OCI-LY7 (cell line): ENCODE data around the gene FAHD2A. TPM values are rescaled to one million over a fixed set of nuclear protein-coding genes. Genes with fewer than 3 reads are reported as not detected.

Source experiments
- BruUV-seq: library from RNA; stranded (reverse); fragments of 400-500 nt; replicated peaks from 2 replicates; lab custom pipeline; 2021; lab: Mats Ljungman, UMichigan
- CTCF ChIA-PET: fragments of 300-600 bp; sonication (Branson Sonifier 250); formaldehyde crosslinking; loops from one replicate; lab custom pipeline; 2022; ENCODE audit warnings: antibody characterized with exemption; ENCODE audit not compliant: unreplicated experiment; lab: Charles Lee
- POLR2A ChIA-PET: fragments of 300-600 bp; sonication (Branson Sonifier 250); formaldehyde crosslinking; loops from one replicate; lab custom pipeline; 2022; ENCODE audit warnings: antibody characterized with exemption; lab: Charles Lee
- DNase-seq: peaks from one replicate; pipeline ENCODE4 v3.0.0-alpha.2; 2015; ENCODE audit warnings: low spot score
- H2AFZ ChIP-seq: fragments of 200-600 bp; sonication (generic), shearing (Covaris generic); 2 replicates; pipeline ENCODE4 v1.6.1; 2014; ENCODE audit warnings: mild to moderate bottlenecking, antibody characterized with exemption, low read length, moderate library complexity
- H3K27ac ChIP-seq: fragments of 200-600 bp; sonication (generic); 2 replicates; pipeline ENCODE4 v1.5.1; 2014; ENCODE audit warnings: mixed run types, low read depth, mild to moderate bottlenecking, moderate library complexity, low read length, inconsistent platforms; ENCODE audit not compliant: poor library complexity, severe bottlenecking
- H3K36me3 ChIP-seq: fragments of 200-600 bp; sonication (generic); 2 replicates; pipeline ENCODE4 v1.6.1; 2014; ENCODE audit warnings: mild to moderate bottlenecking, antibody characterized with exemption, low read length, moderate library complexity, mixed read lengths; ENCODE audit not compliant: insufficient read depth
- H3K4me1 ChIP-seq: fragments of 200-600 bp; sonication (generic); 2 replicates; pipeline ENCODE4 v1.5.1; 2014; ENCODE audit warnings: mild to moderate bottlenecking, low read length; ENCODE audit not compliant: insufficient read depth, poor library complexity, severe bottlenecking
- H3K4me2 ChIP-seq: fragments of 200-600 bp; sonication (generic); 2 replicates; pipeline ENCODE4 v1.6.1; 2014; ENCODE audit warnings: mild to moderate bottlenecking, low read length
- H3K4me3 ChIP-seq: fragments of 200-600 bp; sonication (generic); 2 replicates; pipeline ENCODE4 v1.5.1; 2014; ENCODE audit warnings: mild to moderate bottlenecking, low read depth, low read length; ENCODE audit not compliant: poor library complexity, severe bottlenecking
- H3K79me2 ChIP-seq: fragments of 200-600 bp; sonication (generic); 2 replicates; pipeline ENCODE4 v1.6.1; 2016; ENCODE audit warnings: low read depth, mild to moderate bottlenecking, low read length, moderate library complexity, mixed read lengths; ENCODE audit not compliant: insufficient read depth
- H3K9me2 ChIP-seq: fragments of 200-600 bp; sonication (generic); 2 replicates; pipeline ENCODE4 v1.6.1; 2016; ENCODE audit warnings: mild to moderate bottlenecking, low read length, mixed read lengths; ENCODE audit not compliant: insufficient read depth
- H3K9me3 ChIP-seq: fragments of 200-600 bp; sonication (generic); 2 replicates; pipeline ENCODE4 v1.6.1; 2014; ENCODE audit warnings: mild to moderate bottlenecking, mixed run types, low read length, mixed read lengths
- H4K20me1 ChIP-seq: fragments of 200-600 bp; sonication (generic); 2 replicates; pipeline ENCODE4 v1.6.1; 2014; ENCODE audit warnings: mild to moderate bottlenecking, antibody characterized with exemption, low read length, moderate library complexity, mixed read lengths; ENCODE audit not compliant: insufficient read depth
- EZH2phosphoT487 ChIP-seq: fragments of 200-600 bp; sonication (generic); IDR thresholded peaks from 2 replicates; pipeline ENCODE4 v1.6.1; 2018; ENCODE audit warnings: low read depth, borderline replicate concordance, mild to moderate bottlenecking, mixed run types, antibody characterized with exemption, low read length, moderate library complexity, mixed read lengths
- intact Hi-C: fragments of 100-400 bp; cut with micrococcal nuclease; formaldehyde crosslinking; loops from one replicate; pipeline ENCODE4 v1.10.0; 2022; ENCODE audit not compliant: unreplicated experiment
- total RNA-seq, 2 experiments: library from RNA; depleted of rRNA in 1 of 2; stranded (reverse); fragments of >200 nt in 1 of 2; shearing (Covaris generic) in 1 of 2; gene quantifications; 2 replicates each; pipeline ENCODE4 v1.2.3, GENCODE V29; 2014 to 2022
- TF ChIP-seq, protein P1 (sequence below): fragments of 200-600 bp; sonication (generic); conservative IDR thresholded peaks from 2 replicates; pipeline ENCODE4 v1.5.1; 2014; ENCODE audit warnings: mild to moderate bottlenecking, antibody characterized with exemption, low read length, moderate library complexity, mixed read lengths

FAHD2A gene
- total RNA-seq, 2 experiments from 2014 or later = 48.2 to 50.9 TPM

DNA sequence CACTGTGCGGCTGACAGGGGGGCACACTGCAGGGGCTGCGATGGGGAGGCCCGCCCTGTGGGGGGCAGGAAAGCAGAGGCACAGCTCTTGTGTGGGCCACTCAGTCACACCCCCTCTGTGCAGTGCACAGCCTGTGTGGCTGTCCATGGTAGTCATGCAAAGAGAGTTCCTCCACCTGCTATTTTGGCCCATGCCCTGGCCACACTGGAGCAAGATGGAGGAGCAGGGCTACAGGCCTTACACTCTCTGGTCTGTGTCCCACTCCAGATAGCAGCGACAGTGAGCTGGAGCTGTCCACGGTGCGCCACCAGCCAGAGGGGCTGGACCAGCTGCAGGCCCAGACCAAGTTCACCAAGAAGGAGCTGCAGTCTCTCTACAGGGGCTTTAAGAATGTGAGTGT, 28.5 kb upstream of the FAHD2A start:
- DNase-seq = no peak
- BruUV-seq = no TSS peak
- no peak for TF ChIP-seq EZH2phosphoT487
- TF ChIP-seq, protein P1, sequence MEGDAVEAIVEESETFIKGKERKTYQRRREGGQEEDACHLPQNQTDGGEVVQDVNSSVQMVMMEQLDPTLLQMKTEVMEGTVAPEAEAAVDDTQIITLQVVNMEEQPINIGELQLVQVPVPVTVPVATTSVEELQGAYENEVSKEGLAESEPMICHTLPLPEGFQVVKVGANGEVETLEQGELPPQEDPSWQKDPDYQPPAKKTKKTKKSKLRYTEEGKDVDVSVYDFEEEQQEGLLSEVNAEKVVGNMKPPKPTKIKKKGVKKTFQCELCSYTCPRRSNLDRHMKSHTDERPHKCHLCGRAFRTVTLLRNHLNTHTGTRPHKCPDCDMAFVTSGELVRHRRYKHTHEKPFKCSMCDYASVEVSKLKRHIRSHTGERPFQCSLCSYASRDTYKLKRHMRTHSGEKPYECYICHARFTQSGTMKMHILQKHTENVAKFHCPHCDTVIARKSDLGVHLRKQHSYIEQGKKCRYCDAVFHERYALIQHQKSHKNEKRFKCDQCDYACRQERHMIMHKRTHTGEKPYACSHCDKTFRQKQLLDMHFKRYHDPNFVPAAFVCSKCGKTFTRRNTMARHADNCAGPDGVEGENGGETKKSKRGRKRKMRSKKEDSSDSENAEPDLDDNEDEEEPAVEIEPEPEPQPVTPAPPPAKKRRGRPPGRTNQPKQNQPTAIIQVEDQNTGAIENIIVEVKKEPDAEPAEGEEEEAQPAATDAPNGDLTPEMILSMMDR = no peak
- Histone ChIP-seq H3K4me3 (no peak overlapping the region), H3K4me2 (no peak overlapping the region), H3K36me3 (no peaks in the 10 kb centered on the region), H3K9me2 (no peaks in the 10 kb centered on the region), H3K9me3 (no peaks in the 10 kb centered on the region), H3K79me2 (no peaks in the 10 kb centered on the region), H3K4me1 (no peaks in the 10 kb centered on the region), H2AFZ (no peak overlapping the region), H3K27ac (no peak overlapping the region), H4K20me1 (no peaks in the 10 kb centered on the region)
- intact Hi-C loops = no loop called here
- ChIA-PET POLR2A (no interaction called here), CTCF (interaction anchor here (0.5 kb wide), 1 partner anchor 373 kb away, joined by 3 read pairs; no protein-coding TSS in a partner anchor)

- H3K4me3 ChIP-seq = no peak overlapping the region
- intact Hi-C loops = no loop called here
- H3K79me2 ChIP-seq = no peaks in the 10 kb centered on the region
- H3K9me3 ChIP-seq = no peaks in the 10 kb centered on the region
- CTCF ChIA-PET = interaction anchor here (0.5 kb wide), 1 partner anchor 373 kb away, joined by 3 read pairs; no protein-coding TSS in a partner anchor
- no peaks in the 10 kb centered on the region for H3K36me3 ChIP-seq
- no peak for DNase-seq
- H4K20me1 ChIP-seq = no peaks in the 10 kb centered on the region
- no peaks in the 10 kb centered on the region for H3K4me1 ChIP-seq
- H2AFZ ChIP-seq = no peak overlapping the region
- POLR2A ChIA-PET = no interaction called here
- H3K27ac ChIP-seq = no peak overlapping the region
- BruUV-seq = no TSS peak
- TF ChIP-seq, protein P1 = no peak
- no peak for TF ChIP-seq EZH2phosphoT487
- no peaks in the 10 kb centered on the region for H3K9me2 ChIP-seq
- H3K4me2 ChIP-seq = no peak overlapping the region
Measured at GRCh38 chr2:95374451-95374920, 28.0 kb upstream of the FAHD2A start.

DNA sequence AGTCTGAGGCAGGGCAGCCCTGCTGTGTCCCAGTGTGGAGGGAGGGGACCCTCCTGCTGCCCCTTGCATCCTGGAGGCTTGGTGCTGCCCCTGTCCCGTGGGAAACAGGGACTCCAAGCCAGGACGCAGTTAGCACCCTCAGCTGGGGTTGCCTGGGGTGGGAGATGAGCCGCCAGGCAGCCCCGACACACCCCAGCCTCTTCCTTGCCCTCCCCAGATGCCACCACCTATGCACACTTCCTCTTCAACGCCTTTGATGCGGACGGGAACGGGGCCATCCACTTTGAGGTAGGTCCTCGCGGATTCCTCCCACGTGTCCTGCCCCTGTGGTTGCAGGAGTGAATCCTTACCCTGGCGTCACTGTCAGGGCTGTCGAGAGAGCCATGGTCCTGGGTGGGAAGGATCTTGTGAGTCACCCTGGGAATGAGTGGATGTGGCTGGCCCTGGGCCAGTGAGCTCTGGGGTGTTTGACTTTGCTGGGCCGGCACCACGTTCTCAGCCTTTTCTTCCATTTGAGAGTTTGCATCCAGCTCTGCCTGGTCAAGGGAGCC, 27.5 kb upstream of the FAHD2A start:
- H3K27ac ChIP-seq = no peak overlapping the region
- H3K4me1 ChIP-seq = no peaks in the 10 kb centered on the region
- no peaks in the 10 kb centered on the region for H3K36me3 ChIP-seq
- H3K9me2 ChIP-seq = no peaks in the 10 kb centered on the region
- intact Hi-C loops = no loop called here
- H3K9me3 ChIP-seq = no peaks in the 10 kb centered on the region
- POLR2A ChIA-PET = interaction anchor here (0.6 kb wide), 1 partner anchor 11 kb away, joined by 3 read pairs; no protein-coding TSS in a partner anchor
- no peak overlapping the region for H3K4me3 ChIP-seq
- BruUV-seq = no TSS peak
- H3K4me2 ChIP-seq = no peak overlapping the region
- CTCF ChIA-PET = no interaction called here
- no peak for TF ChIP-seq EZH2phosphoT487
- TF ChIP-seq, protein P1 = no peak
- no peak for DNase-seq
- H4K20me1 ChIP-seq = no peaks in the 10 kb centered on the region
- H3K79me2 ChIP-seq = no peaks in the 10 kb centered on the region
- H2AFZ ChIP-seq = no peak overlapping the region
